Activated T-helper 17 cell treated with anti-CD3 and anti-CD28 coated beads, Interleukin-2, amount 50 U/mL, for 72 hours (primary cell): ENCODE data around the gene DEGS1. TPM values are rescaled to one million over a fixed set of nuclear protein-coding genes. Genes with fewer than 3 reads are reported as not detected.

ENCODE experiments used
- ATAC-seq: fragments of 150-1000 bp; cut with Tn5 transposase; replicated peaks from 2 replicates; pipeline ENCODE4 v1.10.0; 2021; ENCODE audit warnings: mild to moderate bottlenecking, moderate library complexity
- H3K27ac Mint-ChIP-seq: one replicate; pipeline ENCODE4 v1.8.0; 2022; ENCODE audit warnings: mixed read lengths
- H3K27me3 Mint-ChIP-seq: one replicate; pipeline ENCODE4 v1.8.0; 2022; ENCODE audit warnings: mixed read lengths
- H3K36me3 Mint-ChIP-seq: one replicate; pipeline ENCODE4 v1.8.0; 2022; ENCODE audit warnings: low read depth, mild to moderate bottlenecking, mixed read lengths
- H3K4me1 Mint-ChIP-seq: one replicate; pipeline ENCODE4 v1.8.0; 2022; ENCODE audit warnings: mixed read lengths
- H3K4me3 Mint-ChIP-seq: one replicate; pipeline ENCODE4 v1.8.0; 2022; ENCODE audit warnings: mild to moderate bottlenecking, mixed read lengths
- H3K9me3 Mint-ChIP-seq: one replicate; pipeline ENCODE4 v1.8.0; 2022; ENCODE audit warnings: mixed read lengths
- total RNA-seq, 2 donors: library from RNA; stranded (reverse); gene quantifications; one replicate each; pipeline ENCODE4 v1.2.3, GENCODE V29; 2022

The DEGS1 gene
- total RNA-seq, 2 donors from 2014 or later, result 37.7 to 72.3 TPM

DNA sequence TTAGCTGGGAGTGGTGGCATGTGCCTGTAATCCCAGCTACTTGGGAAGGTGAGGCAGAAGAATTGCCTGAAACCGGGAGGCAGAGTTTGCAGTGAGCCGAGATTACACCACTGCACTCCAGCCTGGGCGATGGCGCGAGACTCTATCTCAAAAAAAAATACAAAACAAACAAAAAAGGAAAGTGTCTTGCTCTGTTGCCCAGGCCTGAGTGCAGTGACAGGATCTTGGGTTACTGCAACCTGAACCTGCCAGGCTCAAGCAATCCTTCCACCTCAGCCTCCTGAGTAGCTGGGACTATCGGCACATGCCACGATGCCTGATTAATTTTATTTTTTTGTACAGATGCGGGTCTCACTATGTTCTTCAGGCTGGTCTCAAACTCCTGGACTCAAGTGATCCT is 33.3 kb downstream of the DEGS1 start:
- no peak overlapping the region for H3K4me3 Mint-ChIP-seq
- H3K36me3 Mint-ChIP-seq, result no peaks in the 10 kb centered on the region
- H3K9me3 Mint-ChIP-seq, result no peaks in the 10 kb centered on the region
- H3K4me1 Mint-ChIP-seq, result no peaks in the 10 kb centered on the region
- ATAC-seq, result no peak
- no peaks in the 10 kb centered on the region for H3K27me3 Mint-ChIP-seq
- no peak overlapping the region for H3K27ac Mint-ChIP-seq

DNA sequence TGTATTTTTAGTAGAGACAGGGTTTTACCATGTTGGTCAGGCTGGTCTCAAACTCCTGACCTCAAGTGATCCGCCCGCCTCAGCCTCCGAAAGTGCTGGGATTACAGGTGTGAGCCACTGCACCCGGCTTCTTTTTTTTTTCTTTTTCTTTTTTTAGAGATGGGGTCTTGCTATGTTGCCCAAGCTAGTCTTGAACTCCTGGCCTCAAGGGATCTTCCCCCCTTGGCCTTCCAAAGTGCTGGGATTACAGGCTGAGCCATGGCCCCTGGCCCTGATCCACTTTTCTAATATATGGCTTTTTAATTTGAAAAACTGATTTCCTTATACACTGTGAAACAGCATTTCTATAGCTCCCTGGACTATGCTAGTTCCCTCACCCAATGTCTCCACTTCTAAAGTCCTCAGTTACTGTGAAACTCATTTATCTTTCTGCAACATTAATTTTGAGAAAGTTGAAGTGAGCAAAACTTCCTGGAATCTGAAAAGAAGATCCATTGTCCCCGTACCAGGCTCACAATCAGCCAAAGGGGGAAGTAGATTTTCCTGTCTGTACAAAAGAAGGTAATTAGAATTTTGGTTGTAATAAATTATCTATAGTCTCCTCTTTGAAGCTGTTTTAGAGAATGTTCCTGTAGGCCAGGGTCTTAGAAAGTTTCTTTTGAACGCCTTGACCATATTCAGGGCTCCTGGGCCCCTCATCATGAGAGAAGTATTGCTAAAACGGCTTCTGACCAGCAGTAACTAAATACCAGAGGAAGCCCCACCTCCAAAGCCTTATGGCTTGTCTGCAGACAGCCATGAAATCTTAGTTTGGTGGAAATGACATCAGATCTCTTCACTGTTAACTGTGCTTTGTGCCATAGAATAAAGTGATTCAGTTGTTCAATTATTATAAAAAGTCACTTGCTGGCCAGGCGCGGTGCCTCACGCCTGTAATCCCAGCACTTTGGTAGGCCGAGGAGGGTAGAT is 34.9 kb downstream of the DEGS1 start:
- H3K27ac Mint-ChIP-seq, result no peak overlapping the region
- ATAC-seq, result no peak
- H3K4me1 Mint-ChIP-seq, result no peaks in the 10 kb centered on the region
- no peaks in the 10 kb centered on the region for H3K36me3 Mint-ChIP-seq
- no peaks in the 10 kb centered on the region for H3K27me3 Mint-ChIP-seq
- no peaks in the 10 kb centered on the region for H3K9me3 Mint-ChIP-seq
- H3K4me3 Mint-ChIP-seq, result no peak overlapping the region

DNA sequence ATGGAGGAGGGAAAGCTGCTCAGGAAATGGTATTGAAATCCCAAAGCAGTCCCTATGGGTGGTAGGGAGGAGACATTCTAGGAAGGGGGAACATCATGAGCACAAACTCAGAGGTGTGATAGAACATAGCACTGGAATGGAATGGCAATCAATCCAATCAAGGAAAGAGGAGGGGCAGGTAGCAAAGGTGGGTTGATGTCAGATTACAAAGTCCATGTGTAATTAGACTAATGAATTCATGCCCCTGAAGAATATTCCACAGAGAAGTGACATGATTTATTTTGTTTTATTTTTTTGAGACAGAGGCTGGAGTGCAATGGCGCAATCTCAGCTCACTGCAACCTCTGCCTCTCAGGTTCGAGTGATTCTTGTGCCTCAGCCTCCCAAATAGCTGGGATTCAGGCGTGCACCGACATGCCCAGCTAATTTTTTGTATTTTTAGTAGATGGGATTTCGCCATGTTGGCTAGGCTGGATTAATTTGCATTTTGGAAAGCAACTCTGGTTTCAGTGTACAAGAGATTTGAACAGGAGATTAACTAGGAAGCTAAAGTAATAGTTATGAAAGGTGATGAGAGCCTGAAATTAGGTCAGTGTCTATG is 36.1 kb downstream of the DEGS1 start:
- Mint-ChIP-seq H3K4me3 (no peak overlapping the region), H3K9me3 (no peaks in the 10 kb centered on the region), H3K27ac (no peak overlapping the region), H3K27me3 (no peaks in the 10 kb centered on the region), H3K36me3 (no peaks in the 10 kb centered on the region), H3K4me1 (no peaks in the 10 kb centered on the region)
- no peak for ATAC-seq

DNA sequence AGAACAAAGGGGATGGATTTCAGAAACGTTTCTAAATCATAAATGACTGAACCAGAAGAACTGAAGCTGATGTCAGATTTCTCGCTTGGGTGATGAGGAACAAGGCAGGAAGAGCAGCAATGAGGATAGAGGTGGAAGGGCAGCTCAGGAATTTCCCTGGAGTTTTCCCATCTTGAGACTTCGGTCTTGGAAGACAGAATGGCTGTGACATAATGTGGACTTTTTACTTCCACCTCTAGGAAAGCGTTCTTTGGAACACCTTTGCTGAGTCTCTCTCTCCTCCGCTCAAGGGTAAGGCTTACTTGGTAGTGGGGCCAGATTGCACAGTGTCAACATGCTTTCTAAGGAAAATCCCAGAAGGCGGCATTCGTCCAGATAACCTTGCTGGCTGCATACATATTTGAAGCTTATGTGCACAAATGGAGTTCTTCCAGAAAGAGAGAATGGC is 36.6 kb downstream of the DEGS1 start:
- no peak for ATAC-seq
- Mint-ChIP-seq H3K27ac (no peak overlapping the region), H3K4me3 (no peak overlapping the region), H3K27me3 (no peaks in the 10 kb centered on the region), H3K9me3 (no peaks in the 10 kb centered on the region), H3K4me1 (no peaks in the 10 kb centered on the region), H3K36me3 (no peaks in the 10 kb centered on the region)

DNA sequence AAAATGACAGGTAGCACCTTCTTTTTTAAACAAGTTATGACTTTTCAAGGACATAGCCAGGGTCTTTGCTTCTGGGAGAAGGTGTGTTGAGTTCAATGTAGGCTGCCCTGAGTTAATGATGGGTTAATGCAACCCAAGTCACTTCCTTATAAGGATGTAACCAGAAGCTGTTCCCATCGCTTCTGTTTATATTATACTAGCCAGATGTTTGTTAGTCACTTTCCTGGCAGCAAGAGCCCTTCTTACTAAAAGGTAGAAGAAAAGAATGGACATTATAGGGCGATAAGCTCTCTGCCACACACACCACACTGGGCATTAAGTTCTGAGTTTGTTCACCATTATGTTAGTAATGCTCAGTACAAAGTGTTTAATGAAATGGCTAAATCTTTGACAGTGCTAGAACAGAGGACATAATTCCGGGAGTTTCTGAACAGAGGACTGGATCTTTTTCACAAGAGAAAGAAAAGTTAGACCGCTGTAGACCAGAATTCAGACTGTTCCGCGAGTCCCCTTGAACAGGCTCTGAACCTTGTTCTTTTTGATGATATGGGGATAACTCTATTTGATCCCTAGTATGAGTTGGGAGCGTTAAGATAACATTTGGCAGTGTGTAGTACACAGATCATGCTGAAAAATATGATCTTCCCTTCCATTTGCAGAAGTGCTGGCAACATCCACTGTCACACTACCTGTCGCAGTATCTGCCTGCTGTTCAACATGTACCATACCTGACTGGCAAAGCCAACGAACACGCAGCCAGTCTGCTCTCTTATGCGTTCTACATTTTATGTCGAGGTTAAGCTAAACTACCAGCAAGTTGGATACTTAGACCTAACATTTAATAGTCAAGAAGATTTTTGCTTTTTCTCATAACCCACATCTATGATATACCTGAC is 41.0 kb downstream of the DEGS1 start:
- peaks cover 22% of the 10 kb centered on the region for H3K36me3 Mint-ChIP-seq
- H3K4me3 Mint-ChIP-seq, result no peak overlapping the region
- no peaks in the 10 kb centered on the region for H3K27me3 Mint-ChIP-seq
- H3K4me1 Mint-ChIP-seq, result no peaks in the 10 kb centered on the region
- H3K9me3 Mint-ChIP-seq, result no peaks in the 10 kb centered on the region
- peak overlapping the region; percentile 10 for H3K27ac Mint-ChIP-seq
- ATAC-seq, result no peak

DNA sequence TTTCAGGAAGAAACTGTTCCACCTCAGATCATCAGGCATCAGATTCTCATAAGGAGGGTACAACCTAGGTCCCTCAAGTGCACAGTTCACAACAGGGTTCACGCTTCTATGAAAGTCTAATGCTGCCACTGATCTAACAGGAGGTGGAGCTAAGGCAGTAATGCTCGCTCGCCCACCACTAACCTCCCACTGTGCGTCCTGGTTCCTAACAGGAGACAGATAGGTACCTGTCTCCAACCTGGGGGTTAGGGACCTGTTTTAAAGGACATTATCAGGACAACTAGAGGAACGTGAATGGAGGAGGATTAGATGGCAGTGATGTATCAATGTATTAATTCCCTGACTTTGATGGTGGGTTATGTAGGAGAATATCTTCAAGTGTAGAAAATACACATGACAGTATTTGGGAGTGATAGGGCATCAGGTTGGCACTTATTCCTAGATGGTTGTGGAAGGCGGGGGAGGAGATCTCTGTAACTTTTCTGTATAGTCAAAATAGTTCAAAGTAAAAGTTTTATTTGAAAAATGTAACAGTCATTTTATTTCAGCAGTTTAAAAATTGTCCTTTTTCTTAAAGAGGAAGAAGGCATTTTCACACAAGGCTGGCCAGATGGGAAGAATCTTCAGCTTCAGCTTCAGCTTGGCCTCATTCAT is 43.9 kb downstream of the DEGS1 start:
- no peaks in the 10 kb centered on the region for H3K27me3 Mint-ChIP-seq
- no peaks in the 10 kb centered on the region for H3K9me3 Mint-ChIP-seq
- peaks cover 48% of the 10 kb centered on the region for H3K36me3 Mint-ChIP-seq
- H3K4me3 Mint-ChIP-seq, result no peak overlapping the region
- peak overlapping the region; percentile 58 for H3K27ac Mint-ChIP-seq
- no peak for ATAC-seq
- no peaks in the 10 kb centered on the region for H3K4me1 Mint-ChIP-seq

DNA sequence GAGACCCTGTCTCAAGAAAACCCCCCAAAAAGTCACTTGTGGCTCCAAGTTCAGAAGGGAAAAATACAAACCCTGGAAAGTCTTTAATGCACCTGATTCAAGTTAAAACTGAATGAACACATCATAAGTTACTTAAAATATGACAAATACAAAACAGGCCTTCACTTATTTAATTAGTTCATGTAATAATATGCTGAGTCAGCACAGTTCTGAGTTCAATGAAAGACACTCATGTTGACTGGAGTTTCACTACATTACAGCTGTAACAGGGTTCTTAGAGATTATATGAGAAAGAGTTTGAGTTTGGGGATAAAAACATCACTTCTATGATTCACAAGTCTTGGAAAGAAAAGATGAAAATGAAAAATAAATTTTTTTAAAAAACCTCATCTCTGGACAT is 51.0 kb downstream of the DEGS1 start:
- Mint-ChIP-seq H3K36me3 (peaks cover 86% of the 10 kb centered on the region), H3K27ac (no peak overlapping the region), H3K9me3 (no peaks in the 10 kb centered on the region), H3K27me3 (no peaks in the 10 kb centered on the region), H3K4me3 (no peak overlapping the region), H3K4me1 (no peaks in the 10 kb centered on the region)
- no peak for ATAC-seq

DNA sequence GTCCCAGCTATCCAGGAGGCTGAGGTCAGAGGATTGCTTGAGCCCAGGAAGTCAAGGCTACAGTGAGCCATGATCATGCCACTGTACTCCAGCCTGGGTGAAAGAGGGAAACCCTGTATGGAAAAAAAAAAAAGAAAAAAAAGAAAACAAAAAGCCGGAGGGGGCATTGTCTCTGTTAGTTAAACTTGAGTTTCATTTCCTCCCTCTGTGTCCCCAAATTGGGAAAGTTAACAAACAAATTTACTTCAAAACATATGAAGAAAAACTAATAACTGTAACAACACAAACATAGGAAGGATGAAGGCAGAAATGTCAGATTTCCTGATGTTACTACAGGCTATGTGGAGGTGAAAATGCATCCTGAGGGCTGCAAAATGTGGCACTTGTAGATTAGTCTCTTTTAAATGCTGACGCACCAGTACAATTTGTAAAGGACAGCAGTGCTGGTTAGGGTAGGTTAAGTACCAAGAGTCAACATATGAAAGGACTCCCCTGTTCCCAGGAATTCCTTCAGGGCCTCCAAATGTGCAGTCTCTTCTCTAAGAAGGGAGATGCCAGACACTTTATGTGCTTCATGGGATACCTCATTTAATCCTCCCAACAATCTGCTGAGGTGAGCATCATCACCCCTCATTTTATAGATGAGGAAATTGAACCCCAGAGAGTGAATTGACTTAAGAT is 52.9 kb downstream of the DEGS1 start:
- no peaks in the 10 kb centered on the region for H3K9me3 Mint-ChIP-seq
- H3K27me3 Mint-ChIP-seq, result no peaks in the 10 kb centered on the region
- ATAC-seq, result no peak
- H3K36me3 Mint-ChIP-seq, result peaks cover 79% of the 10 kb centered on the region
- no peak overlapping the region for H3K4me3 Mint-ChIP-seq
- peak overlapping the region; percentile 73 for H3K27ac Mint-ChIP-seq
- H3K4me1 Mint-ChIP-seq, result no peaks in the 10 kb centered on the region

DNA sequence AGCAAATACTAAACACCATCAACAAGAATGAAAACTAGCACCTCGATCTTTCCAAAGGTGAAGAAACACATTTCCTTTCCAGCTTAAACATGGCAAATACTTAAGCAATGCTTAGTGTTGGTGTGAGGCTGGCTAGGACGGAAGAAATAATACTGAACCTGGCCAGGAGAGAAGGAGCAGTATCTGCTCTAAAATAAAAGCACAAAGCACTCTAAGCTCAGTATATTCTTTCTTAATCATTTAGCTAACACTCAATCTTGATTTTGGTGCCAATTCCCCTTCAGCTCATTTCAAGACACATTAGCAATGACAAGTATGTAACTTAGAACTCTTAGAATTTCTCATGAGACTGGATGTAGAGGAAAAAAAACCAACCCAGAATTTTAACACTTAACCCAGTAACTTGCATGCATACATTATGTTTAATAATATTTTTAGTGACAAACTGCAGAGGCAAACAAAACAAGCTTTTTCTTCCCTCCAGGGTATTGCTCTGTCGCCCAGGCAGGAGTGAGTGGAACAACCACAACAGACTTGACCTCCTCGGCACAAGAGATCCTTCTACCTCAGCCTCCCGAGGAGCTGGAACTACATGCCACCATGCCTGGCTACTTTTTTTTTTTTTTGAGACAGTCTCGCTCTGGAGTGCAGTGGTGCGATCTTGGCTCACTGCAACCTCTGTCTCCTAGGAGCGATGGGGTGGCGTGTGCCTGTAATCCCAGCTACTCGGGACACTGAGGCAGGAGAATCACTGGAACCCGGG is 54.3 kb downstream of the DEGS1 start:
- no peak for ATAC-seq

DNA sequence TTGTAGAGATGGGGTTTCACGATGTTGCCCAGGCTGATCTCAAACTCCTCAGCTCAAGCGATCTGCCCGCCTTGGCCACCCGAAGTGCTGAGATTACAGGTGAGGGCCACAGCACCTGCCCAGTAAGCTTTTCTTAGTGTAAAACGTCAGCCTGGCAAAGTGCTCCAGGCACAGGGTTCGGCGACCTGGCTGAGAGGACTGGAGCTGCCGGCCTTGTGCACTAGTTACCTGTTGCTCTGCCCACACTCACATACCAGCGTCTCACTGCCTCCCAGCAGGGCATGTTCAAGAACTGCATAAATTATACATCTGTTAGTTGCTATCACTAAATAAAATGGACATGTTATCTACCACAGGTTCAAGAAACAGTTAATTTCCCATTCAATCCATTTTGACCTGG is 55.2 kb downstream of the DEGS1 start:
- Mint-ChIP-seq H3K27me3 (no peaks in the 10 kb centered on the region), H3K27ac (no peak overlapping the region), H3K9me3 (no peaks in the 10 kb centered on the region), H3K4me3 (no peak overlapping the region), H3K36me3 (peaks cover 72% of the 10 kb centered on the region), H3K4me1 (no peaks in the 10 kb centered on the region)
- ATAC-seq, result no peak

More for the DNA sequence above, 54.3 kb downstream of the DEGS1 start:
- H3K4me1 Mint-ChIP-seq, result no peaks in the 10 kb centered on the region
- H3K27ac Mint-ChIP-seq, result peak overlapping the region; percentile 6
- peaks cover 81% of the 10 kb centered on the region for H3K36me3 Mint-ChIP-seq
- H3K9me3 Mint-ChIP-seq, result no peaks in the 10 kb centered on the region
- no peaks in the 10 kb centered on the region for H3K27me3 Mint-ChIP-seq
- H3K4me3 Mint-ChIP-seq, result no peak overlapping the region

DNA sequence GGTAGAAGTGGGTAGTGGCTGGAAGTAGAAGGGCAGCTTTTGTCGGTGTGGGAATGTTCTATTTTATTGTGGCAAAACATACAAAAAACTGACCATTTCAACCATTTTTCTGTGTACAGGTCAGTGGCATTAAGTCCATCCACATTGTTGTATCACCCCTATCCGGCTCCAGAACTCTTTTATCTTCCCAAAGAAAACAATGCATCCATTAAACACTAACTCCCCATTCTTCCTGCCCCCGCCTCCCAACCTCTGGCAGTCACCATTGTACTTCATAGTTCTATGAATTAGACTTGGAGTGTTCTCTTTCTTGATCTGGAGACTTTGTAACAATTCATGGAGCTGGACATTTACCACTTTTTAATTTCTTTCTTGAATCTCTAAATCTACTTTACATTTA is 55.7 kb downstream of the DEGS1 start:
- H3K9me3 Mint-ChIP-seq, result no peaks in the 10 kb centered on the region

More for the DNA sequence above, 55.7 kb downstream of the DEGS1 start:
- Mint-ChIP-seq H3K4me3 (no peak overlapping the region), H3K27me3 (no peaks in the 10 kb centered on the region), H3K4me1 (no peaks in the 10 kb centered on the region), H3K36me3 (peaks cover 68% of the 10 kb centered on the region), H3K27ac (no peak overlapping the region)
- ATAC-seq, result no peak
